Epithelial cell of esophagus (primary cell): ENCODE data around the gene ATAD3A.

Source experiments
- DNase-seq: peaks from one replicate; pipeline ENCODE4 v3.0.0; 2010; ENCODE audit warnings: low read depth
- H3K4me3 ChIP-seq: 2 replicates; pipeline ENCODE4 v1.5.1; 2011; ENCODE audit warnings: mild to moderate bottlenecking, low read length, control low read depth
- TF ChIP-seq, protein P1 (sequence below): IDR thresholded peaks from 2 replicates; pipeline ENCODE4 v1.5.1; 2011; ENCODE audit warnings: low read depth, mild to moderate bottlenecking, low read length, control low read depth, inconsistent platforms; ENCODE audit not compliant: insufficient read depth; ENCODE audit errors: missing control alignments

Gene ATAD3A

DNA sequence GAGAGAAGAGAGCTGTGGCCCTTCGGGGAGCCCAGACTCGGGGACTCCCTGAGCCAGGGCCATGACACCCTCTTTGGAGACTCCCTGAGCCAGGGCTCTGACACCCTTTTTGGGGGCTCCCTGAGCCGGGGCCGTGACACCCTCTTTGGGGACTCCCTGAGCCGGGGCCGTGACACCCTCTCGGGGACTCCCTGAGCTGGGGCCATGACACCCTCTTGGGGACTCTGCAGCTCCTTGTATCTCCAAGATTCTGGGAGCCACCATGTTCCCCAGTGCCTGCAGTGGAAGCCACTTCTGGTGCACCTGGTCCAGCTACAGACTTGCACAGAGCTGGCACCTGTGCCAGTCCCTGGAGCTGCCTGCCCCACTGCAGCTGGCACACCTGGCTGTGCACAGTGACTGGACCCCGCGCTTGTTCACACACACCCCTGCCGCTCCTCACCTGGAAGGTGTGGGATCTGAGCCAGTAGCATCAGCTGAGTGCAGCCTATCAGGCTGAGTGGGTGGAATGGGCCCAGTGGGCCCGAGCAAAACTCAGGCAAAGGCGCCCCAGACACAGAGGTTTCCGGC is 66.5 kb downstream of the ATAD3A start:
- TF ChIP-seq, protein P1, sequence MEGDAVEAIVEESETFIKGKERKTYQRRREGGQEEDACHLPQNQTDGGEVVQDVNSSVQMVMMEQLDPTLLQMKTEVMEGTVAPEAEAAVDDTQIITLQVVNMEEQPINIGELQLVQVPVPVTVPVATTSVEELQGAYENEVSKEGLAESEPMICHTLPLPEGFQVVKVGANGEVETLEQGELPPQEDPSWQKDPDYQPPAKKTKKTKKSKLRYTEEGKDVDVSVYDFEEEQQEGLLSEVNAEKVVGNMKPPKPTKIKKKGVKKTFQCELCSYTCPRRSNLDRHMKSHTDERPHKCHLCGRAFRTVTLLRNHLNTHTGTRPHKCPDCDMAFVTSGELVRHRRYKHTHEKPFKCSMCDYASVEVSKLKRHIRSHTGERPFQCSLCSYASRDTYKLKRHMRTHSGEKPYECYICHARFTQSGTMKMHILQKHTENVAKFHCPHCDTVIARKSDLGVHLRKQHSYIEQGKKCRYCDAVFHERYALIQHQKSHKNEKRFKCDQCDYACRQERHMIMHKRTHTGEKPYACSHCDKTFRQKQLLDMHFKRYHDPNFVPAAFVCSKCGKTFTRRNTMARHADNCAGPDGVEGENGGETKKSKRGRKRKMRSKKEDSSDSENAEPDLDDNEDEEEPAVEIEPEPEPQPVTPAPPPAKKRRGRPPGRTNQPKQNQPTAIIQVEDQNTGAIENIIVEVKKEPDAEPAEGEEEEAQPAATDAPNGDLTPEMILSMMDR: no peak
- no peak for DNase-seq
- no peak overlapping the region for H3K4me3 ChIP-seq

DNA sequence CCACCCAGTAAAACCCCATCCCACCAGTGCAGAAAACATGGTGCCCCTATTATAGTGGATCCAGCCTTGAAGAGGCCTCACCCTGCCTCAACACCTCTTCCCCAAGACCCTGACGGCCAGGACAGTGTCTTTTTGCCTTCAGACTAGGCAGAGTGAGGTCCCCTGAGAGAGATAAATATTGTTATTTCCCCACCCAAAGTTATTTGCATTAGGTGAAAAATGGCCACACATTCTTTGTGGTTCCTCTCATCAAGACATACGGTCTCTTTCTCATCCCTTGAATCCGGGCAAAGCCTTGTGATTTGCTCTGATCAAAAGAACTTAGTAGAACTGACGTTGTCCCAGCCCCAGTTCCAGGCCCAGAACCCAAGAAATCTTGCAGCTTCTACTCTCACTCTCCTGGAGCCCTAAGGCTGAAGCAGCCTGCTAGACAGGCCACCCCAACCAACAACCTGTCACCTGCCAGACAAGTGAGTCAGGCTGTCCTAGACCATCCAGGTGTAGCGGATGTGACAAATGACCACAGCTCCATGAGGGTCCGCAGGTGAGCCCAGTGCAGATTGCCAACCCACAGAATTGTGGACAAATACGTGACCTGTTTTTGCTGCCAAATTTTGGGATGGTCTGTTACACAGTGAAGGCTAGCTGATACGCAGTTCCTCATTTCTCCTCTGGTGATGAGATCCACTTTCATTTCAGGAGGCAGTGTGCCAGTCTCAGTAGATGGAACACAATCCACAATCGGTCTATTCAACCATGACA is 70.8 kb downstream of the ATAD3A start:
- no peak overlapping the region for H3K4me3 ChIP-seq
- TF ChIP-seq, protein P1: no peak
- DNase-seq: no peak

DNA sequence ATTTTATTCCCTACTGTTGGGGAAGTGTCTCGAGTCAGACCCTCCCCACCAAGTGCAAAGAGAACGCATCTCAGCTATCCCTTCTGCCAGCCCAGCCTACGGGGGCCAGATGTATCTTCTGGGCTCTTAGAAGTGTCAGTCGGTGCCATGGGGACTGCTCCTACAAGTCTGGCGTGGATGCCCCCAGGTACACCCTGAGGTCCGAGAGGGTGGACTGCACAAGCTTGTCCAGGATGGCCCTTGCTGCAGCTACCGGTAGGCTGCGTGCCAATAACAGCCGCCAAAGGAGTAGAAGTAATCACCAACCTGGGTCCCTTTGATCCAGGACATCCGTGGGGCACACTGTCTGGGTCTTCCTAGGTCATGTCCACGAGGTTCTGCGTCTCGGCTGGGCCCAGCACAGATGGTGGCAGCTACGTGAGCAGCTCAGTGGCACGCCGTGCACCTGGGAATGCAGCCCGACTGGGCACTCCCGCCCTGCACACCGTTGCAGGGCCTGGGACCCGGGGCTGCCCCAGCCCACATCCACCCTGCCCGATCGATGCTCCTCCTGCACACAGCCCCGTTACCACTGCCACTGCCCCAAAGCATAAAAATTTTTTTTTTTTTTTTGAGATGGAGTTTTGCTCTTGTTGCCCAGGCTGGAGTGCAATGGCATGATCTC is 71.5 kb downstream of the ATAD3A start:
- H3K4me3 ChIP-seq: no peak overlapping the region
- TF ChIP-seq, protein P1: no peak
- no peak for DNase-seq
